Skeletal muscle cell (primary cell): ENCODE results near the gene ELMO2.

Experiments used
- DNase-seq: peaks from one replicate; pipeline ENCODE4 v3.0.0-alpha.2; 2010; ENCODE audit warnings: low read depth
- H3K4me3 ChIP-seq: 2 replicates; pipeline ENCODE4 v1.5.1; 2011; ENCODE audit warnings: low read depth, mild to moderate bottlenecking, control low read depth, low read length, moderate library complexity

ELMO2 gene

GRCh38 chr20:46354920-46355654 lies 51.3 kb downstream of the ELMO2 start:
- H3K4me3 ChIP-seq: no peak overlapping the region
- no peak for DNase-seq

DNA sequence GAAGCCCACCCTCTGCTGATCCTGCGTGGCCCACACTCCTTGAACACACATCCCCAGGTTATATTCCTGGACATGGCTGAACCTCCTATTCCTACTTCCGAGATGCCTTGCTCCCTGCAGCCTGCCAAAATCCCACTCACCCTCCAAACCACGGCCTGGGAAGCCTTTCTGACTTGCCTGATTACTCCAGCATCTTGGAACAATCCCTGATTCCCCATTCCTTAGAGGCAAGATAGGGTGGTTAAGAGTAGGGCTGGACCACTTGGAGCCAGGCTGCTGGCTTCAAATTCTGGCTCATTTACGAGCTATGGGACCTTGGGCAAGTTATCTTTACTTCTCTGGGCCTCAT lies 52.2 kb downstream of the ELMO2 start:
- DNase-seq: no peak
- H3K4me3 ChIP-seq: no peak overlapping the region

DNA sequence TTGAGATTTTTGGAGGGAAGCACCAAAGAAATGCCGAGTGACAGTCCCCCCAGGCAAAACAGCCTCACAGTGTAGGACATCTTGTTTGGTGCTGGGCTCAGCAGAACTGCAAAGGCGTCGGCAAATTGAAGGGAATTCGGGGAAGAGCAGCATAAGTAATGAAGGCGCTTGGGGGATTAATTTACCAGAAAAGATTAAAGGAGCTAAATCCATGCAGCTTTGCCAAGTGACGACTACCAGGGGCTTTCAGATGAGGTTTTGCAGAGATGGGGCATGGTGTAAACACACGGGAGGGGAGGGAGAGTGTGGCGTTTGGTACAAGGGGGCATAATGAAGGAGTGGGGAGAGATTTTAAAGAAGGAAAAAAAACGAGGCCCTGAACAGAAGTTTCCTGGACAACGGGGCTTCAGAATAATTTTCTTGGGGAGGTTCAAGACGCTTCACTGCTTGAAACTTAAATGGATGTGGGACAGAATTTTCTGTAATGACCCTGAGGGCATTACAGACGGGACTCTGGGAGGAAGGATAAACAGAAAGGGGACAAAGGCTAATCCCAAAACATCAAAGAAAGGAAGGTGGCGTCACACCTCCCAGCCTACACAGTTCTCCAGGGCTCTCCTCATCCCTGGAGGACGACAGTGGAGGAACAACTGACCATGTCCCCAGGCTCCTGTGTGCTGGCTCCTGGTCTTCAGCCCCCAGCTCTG lies 52.8 kb downstream of the ELMO2 start:
- H3K4me3 ChIP-seq: no peak overlapping the region
- no peak for DNase-seq

DNA sequence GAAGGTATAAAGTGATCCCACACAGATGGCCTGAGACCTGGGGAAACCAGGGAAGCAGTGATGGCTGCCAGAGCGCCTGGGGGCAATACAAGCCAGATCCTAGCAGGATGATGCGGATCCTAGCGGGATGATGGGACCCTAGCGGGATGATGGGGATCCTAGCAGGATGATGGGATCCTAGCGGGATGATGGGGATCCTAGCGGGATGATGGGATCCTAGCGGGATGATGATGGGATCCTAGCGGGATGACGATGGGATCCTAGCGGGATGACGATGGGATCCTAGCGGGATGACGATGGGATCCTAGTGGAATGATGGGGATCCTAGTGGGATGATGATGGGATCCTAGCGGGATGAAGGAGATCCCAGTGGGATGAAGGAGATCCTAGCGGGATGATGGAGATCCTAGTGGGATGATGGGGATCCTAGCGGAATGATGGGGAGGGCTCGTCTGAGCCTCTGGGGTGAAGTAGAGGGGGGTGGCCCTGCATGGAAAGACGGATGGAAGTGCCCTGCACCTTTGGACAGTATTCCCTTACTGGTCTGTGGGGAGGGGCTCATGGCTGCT lies 54.0 kb downstream of the ELMO2 start:
- no peak for DNase-seq
- no peak overlapping the region for H3K4me3 ChIP-seq

DNA sequence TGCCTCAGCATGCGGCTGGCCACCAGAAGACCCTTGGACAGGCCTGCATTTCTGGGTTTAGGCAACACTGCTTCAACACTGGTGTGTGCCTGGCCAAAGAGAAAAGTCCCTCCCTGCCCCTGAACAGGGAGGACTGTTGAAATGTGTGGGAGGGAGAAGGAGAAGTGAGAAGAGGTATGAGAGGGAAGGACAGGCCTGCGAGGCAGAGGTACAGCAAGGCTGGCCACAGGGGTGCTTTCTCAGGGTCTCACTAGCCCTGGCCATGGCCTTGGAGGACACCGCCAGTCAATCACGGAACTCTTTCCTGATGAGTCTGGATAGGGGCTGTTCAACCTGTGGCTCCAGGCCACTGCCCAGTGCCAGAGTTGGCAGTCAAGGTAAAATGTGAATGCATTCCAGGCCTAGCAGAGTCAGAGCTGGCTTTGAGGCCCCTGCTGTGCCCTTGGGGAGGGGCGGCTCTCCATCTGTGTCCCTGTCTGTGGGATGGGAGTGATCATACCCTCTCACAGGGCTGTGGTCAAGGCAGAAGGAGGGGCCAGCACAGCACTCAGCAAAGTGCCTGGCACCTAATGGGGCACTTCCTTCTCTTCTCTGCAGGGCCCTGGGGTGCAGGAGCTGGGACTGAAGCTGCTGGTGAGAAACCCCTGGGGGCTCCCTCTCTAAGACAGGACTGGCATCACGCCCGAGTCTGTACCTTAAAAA lies 54.9 kb downstream of the ELMO2 start:
- H3K4me3 ChIP-seq: no peak overlapping the region
- no peak for DNase-seq

- no peak for DNase-seq
- no peak overlapping the region for H3K4me3 ChIP-seq
Measured at GRCh38 chr20:46350986-46351267, 55.5 kb downstream of the ELMO2 start.

DNA sequence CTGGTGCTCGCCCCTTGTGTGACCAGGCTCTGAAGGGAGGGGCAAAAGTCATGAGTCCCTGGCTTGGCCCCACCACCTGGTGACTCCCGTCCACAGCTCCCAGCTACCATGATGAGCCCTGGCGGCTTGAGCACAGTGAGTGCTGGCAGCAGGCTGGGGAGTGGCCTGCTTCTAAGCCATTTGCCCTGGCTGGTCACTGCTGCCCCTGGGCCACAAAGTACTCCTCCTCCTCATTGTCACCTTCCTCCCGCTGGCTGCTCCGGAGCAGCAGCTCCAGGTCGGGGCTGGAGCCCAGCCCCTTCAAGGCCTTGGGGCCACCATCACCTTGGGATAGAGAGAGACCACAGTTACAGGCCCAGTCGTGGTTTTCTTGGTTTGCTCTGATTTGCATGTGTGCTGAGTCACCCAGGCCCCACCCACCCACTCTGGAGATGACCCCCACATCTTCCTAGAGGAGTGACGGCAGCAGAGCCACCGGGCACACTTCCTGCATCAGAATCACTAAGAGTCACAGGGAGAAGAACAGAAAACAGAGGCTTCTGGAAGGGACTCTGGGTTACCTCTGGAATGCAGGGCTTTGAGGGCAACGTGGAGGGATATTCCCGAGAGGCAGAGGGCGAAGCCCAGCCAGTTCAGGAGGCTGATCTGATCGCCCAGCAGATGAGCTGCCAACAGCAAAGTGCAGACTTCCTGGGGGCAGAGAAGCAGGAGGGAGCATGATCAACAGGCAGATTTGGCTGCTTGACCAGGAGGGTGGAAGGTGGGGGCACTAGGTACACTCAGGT lies 56.0 kb downstream of the ELMO2 start:
- DNase-seq: peak; percentile 87
- H3K4me3 ChIP-seq: no peak overlapping the region

GRCh38 chr20:46349742-46350056 lies 56.7 kb downstream of the ELMO2 start:
- no peak for DNase-seq
- no peak overlapping the region for H3K4me3 ChIP-seq

- no peak for DNase-seq
- no peak overlapping the region for H3K4me3 ChIP-seq
Measured at GRCh38 chr20:46349035-46349741, 57.2 kb downstream of the ELMO2 start.

DNA sequence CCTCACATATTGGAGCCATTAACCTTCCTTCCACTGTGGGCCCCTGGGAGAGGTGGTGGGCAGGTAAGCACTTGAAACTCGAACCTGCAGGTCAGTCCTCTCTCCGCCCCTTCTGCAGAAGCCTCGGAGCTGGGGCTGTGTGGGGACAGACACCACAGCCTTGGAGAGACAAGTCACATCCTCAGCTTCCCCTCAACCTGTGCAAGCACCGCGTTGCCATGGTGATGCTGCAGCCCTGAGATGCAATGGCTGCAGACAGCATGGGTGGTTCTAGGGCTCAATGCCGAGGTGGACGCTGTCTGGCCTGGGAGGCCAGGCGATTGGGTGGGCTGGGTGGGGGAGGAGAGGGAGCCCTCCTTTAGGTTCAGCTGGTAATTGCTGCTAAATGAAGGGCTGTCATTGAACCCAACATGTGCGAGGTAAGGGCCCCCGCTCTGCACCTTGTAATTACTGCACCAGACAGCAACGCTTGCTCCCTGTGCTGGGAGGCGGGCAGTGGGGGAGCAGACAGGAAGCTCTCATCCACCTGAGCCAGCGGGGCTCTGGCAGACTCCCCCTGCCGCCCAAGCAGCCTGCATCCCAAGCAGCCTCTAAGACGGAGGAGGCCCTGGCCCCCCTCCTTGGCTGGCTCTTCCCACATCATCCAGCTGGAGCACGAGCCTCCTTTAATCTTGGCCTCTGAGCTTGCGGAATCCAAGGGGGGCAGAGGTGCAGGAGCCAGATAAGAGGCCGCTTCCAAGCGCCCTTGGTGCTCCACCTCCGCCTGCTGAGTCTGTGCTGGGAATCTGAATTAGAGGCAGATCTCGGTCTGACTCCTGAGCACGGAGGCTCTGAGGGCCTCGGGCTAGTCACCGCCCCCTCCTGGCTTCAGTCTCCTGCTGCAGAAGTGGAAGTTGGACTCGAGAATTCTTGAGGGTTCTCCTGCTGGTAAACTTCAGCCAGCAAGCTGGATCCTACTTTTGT lies 58.3 kb downstream of the ELMO2 start:
- no peak overlapping the region for H3K4me3 ChIP-seq
- no peak for DNase-seq

DNA sequence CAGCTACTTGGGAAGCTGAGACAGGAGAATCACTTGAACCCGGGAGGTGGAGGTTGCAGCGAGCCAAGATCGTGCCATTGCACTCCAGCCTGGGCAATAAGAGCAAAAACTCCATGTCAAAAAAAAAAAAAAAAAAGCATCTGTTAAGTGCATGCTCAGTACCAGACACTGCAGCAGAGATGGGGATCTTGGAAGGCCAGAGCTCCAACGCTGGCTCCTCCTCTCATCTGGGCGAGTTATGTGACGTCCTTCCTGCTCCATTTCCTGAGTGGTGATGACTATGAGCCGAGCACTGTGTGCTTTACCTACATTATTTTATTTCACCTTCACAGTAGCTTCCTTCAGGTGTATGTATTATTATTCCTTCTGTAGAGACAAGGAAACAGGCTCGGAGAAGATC lies 59.6 kb downstream of the ELMO2 start:
- no peak for DNase-seq
- H3K4me3 ChIP-seq: no peak overlapping the region

DNA sequence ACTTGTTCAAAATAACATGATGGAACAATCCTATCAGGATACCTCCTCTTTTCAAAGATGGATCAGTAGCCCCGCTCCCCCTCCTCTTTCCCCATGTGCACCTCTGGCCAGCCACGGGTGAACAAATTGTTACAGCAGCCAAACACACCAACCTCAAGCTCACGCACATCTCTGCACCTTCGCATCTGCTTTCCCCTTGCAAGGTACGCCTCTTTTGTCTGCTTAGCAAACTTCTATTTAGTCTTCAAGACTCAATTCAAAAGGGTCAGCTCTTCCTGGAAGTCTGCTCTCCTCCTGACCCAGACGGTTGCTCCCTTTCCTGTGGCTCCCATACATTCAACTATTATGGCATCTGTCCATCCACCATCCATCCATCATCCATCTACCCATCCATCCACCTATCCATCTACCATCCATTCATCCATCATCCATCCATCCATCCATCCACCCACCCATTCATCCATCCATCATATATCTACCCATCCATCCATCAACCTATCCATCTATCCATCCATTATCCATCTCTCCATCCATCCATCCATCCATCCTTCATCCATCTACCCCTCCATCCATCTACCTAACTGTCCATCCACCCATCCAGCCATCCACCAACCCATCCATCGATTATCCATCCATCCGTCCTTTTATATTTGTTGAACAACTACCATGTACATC lies 61.8 kb downstream of the ELMO2 start:
- no peak for DNase-seq

DNA sequence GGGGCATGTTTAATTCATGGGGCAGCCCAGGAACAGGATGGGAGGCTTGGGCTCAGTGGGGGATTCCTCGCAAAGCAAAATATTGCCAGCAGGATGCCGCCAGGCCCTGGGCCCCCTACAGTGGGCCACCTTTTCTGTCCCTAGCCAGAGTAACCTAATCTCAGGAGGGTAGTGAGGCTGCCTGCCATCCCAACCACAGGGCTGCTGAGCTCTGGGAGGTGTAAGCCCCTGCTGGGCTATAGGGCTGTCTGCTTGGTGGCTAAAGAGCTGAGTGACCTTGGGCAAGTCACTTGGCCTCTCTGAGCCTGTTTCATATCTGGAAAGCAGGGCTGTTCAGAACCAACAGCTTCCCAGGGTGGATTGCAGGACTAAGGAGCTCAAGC lies 62.4 kb downstream of the ELMO2 start:
- no peak for DNase-seq
- no peak overlapping the region for H3K4me3 ChIP-seq

More for the DNA sequence above, 61.8 kb downstream of the ELMO2 start:
- H3K4me3 ChIP-seq: no peak overlapping the region

- no peak overlapping the region for H3K4me3 ChIP-seq
Measured at GRCh38 chr20:46343348-46343974, 63.0 kb downstream of the ELMO2 start.

GRCh38 chr20:46342451-46343347 lies 63.7 kb downstream of the ELMO2 start:
- no peak for DNase-seq
- no peak overlapping the region for H3K4me3 ChIP-seq

More at GRCh38 chr20:46343348-46343974, 63.0 kb downstream of the ELMO2 start:
- no peak for DNase-seq

GRCh38 chr20:46342010-46342378 lies 64.4 kb downstream of the ELMO2 start:
- no peak overlapping the region for H3K4me3 ChIP-seq
- no peak for DNase-seq
